ENCODE results near the gene PFAS. TPM values are rescaled to one million over a fixed set of nuclear protein-coding genes. Genes with fewer than 3 reads are reported as not detected.

The PFAS gene
- total RNA-seq, 2 donors from 2014 or later: 13.6 to 61.7 TPM

DNA sequence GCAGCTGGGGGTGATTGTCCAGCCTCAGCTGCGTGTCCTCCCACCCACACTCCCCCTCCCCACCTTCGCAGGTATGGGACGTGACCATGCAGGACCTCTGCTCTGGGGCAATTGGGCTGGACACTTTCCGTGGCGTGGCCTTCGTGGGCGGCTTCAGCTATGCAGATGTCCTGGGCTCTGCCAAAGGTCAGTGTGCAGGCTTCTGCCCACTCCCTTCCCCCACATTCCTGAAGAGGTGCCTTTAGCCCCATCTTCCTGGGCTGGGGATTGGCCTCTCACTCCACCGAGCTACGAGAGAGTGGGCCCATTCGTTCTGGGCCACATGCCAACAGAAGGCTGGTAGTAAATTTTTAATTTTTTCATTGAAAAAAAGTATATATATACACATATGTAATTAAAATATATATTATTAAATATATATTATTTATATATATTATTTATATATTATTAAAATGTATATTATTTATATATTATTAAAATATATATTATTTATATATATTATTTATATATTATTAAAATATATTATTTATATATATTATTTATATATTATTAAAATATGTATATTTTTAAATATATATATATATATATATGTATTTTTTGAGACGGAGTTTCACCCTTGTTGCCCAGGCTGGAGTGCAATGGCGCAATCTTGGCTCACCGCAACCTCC, 18.5 kb downstream of the PFAS start:
- DNase-seq: no peak
- H3K27ac ChIP-seq: no peak overlapping the region
- H3K9me3 ChIP-seq: no peaks in the 10 kb centered on the region
- no peak overlapping the region for H3K4me3 ChIP-seq
- TF ChIP-seq, protein P1, sequence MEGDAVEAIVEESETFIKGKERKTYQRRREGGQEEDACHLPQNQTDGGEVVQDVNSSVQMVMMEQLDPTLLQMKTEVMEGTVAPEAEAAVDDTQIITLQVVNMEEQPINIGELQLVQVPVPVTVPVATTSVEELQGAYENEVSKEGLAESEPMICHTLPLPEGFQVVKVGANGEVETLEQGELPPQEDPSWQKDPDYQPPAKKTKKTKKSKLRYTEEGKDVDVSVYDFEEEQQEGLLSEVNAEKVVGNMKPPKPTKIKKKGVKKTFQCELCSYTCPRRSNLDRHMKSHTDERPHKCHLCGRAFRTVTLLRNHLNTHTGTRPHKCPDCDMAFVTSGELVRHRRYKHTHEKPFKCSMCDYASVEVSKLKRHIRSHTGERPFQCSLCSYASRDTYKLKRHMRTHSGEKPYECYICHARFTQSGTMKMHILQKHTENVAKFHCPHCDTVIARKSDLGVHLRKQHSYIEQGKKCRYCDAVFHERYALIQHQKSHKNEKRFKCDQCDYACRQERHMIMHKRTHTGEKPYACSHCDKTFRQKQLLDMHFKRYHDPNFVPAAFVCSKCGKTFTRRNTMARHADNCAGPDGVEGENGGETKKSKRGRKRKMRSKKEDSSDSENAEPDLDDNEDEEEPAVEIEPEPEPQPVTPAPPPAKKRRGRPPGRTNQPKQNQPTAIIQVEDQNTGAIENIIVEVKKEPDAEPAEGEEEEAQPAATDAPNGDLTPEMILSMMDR (IDR thresholded peaks at IDR 0.05): no peak
- intact Hi-C loops (cut with DNase I): no loop called here
- no peaks in the 10 kb centered on the region for H3K4me1 ChIP-seq
- H3K36me3 ChIP-seq: no peaks in the 10 kb centered on the region
- no peak overlapping the region for H3K9ac ChIP-seq (ENCODE audit: low read depth in 2 of 2, low read length in 2 of 2)
- no peaks in the 10 kb centered on the region for H3K27me3 ChIP-seq

DNA sequence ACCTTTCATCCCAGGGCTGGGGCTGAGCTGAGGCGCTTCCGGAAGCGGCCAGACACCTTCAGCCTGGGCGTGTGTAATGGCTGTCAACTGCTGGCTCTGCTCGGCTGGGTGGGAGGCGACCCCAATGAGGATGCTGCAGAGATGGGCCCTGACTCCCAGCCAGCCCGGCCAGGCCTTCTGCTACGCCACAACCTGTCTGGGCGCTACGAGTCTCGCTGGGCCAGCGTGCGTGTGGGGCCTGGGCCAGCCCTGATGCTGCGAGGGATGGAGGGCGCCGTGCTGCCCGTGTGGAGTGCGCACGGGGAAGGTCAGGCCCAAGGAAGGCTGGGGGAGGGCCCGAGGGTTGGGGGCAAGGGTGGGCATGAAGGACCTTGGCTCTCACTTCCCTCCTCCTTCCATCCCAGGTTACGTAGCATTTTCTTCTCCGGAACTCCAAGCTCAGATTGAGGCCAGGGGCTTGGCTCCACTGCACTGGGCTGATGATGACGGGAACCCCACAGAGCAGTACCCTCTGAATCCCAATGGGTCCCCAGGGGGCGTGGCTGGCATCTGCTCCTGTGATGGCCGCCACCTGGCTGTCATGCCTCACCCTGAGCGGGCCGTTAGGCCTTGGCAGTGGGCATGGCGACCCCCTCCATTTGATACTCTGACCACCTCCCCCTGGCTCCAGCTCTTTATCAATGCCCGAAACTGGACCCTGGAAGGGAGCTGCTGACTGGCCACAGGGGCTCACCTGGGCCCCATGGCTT, 19.6 kb downstream of the PFAS start:
- no peaks in the 10 kb centered on the region for H3K36me3 ChIP-seq

DNA sequence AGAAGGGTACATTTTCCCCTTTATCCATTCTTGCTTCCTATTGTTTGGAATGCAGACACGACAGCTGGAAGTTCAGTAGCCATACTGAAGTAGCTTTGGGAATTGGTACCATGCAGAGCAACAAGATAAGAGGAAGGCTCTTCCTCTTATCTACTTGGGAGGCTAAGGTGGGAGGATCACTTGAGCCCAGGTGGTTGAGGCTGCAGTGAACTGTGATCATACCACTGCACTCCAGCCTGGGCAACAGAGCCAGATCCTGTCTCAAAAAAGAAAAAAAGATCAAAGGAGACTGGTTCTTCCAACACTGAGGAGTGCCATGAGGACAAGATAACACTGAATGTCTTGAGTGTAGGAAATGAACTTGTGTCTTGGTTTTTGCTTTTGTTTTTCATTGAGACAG, 23.3 kb downstream of the PFAS start:
- TF ChIP-seq, protein P1 (IDR thresholded peaks at IDR 0.05): no peak
- H3K4me1 ChIP-seq: no peaks in the 10 kb centered on the region
- H3K9me3 ChIP-seq: no peaks in the 10 kb centered on the region
- H3K27ac ChIP-seq: no peak overlapping the region
- no peak overlapping the region for H3K4me3 ChIP-seq
- H3K9ac ChIP-seq (ENCODE audit: low read depth in 2 of 2, low read length in 2 of 2): no peak overlapping the region
- no peak for DNase-seq
- H3K27me3 ChIP-seq: no peaks in the 10 kb centered on the region
- H3K36me3 ChIP-seq: no peaks in the 10 kb centered on the region
- intact Hi-C loops (cut with DNase I): no loop called here

More for the DNA sequence above, 19.6 kb downstream of the PFAS start:
- H3K27me3 ChIP-seq: no peaks in the 10 kb centered on the region
- TF ChIP-seq, protein P1 (IDR thresholded peaks at IDR 0.05): no peak
- H3K9ac ChIP-seq (ENCODE audit: low read depth in 2 of 2, low read length in 2 of 2): no peak overlapping the region
- H3K4me3 ChIP-seq: no peak overlapping the region
- no peak for DNase-seq
- no peaks in the 10 kb centered on the region for H3K4me1 ChIP-seq
- intact Hi-C loops (cut with DNase I): no loop called here
- no peak overlapping the region for H3K27ac ChIP-seq
- no peaks in the 10 kb centered on the region for H3K9me3 ChIP-seq

DNA sequence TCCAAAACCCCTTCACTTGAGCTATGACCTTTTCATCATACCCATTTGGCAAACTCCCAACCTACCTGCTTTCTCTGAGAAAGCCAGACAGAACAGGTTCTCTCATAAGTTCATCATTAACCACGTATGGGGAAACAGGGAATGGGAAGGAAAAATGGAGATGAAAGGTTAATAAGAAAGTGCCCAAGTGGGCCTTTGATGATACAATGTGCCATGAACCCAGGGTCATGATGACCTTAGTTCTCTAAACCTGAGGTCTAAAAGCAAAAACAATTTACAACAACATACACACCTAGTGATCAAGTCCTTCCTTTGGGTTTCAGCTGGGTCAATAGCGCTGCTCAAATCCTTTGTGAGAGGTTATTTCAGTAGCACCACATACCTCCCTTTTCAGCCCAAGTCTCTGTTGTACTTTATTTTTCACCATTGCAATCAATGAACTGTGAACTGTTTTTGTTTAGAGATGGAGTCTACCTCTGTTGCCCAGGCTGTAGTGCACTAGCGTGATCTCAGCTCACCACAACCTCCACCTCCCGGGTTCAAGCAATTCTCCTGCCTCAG, 24.9 kb downstream of the PFAS start:
- H3K27me3 ChIP-seq: no peaks in the 10 kb centered on the region
- H3K4me1 ChIP-seq: no peaks in the 10 kb centered on the region
- peak; percentile 31 for DNase-seq
- intact Hi-C loops (cut with DNase I): no loop called here
- no peaks in the 10 kb centered on the region for H3K36me3 ChIP-seq
- H3K27ac ChIP-seq: no peak overlapping the region
- TF ChIP-seq, protein P1 (IDR thresholded peaks at IDR 0.05): no peak
- H3K9ac ChIP-seq (ENCODE audit: low read depth in 2 of 2, low read length in 2 of 2): no peak overlapping the region
- no peak overlapping the region for H3K4me3 ChIP-seq
- H3K9me3 ChIP-seq: no peaks in the 10 kb centered on the region

DNA sequence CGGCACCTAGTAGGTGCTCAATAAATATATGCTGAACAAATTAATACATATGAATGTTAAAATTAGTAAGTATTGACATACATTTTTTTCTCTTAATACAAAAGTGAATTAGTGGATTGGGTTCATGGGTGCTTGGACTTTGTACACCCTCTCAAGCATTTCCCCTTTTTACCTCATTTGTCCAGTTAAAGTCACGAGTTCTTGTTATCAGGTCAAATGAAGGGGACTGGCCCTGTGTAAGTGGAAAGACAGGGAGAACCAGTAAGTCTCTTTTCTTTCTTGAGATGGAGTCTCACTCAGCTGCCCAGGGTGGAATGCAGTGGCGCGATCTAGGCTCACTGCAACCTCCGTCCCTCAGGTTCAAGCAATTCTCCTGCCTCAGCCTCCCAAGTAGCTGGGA, 25.7 kb downstream of the PFAS start:
- Histone ChIP-seq H3K4me1 (no peaks in the 10 kb centered on the region), H3K36me3 (no peaks in the 10 kb centered on the region), H3K27me3 (no peaks in the 10 kb centered on the region), H3K9me3 (no peaks in the 10 kb centered on the region), H3K9ac (ENCODE audit: low read depth in 2 of 2, low read length in 2 of 2) (no peak overlapping the region), H3K4me3 (no peak overlapping the region), H3K27ac (no peak overlapping the region)
- intact Hi-C loops (cut with DNase I): no loop called here
- TF ChIP-seq, protein P1 (IDR thresholded peaks at IDR 0.05): no peak
- DNase-seq: no peak
